ENCODE results near the gene ALX3. TPM values are rescaled to one million over a fixed set of nuclear protein-coding genes. Genes with fewer than 3 reads are reported as not detected.
"Not testable (repeated sequence)": the region's sequence is repeated elsewhere in the genome, so short reads cannot be mapped to it uniquely, and the experiment has no call there.

ALX3 gene
- total RNA-seq, 1 donor from 2014 or later, result not detected

- DNase-seq (ENCODE audit: low read depth in 2 of 2), result no peak
These were observed 19.2 kb upstream of the ALX3 start for GRCh38 chr1:110089561-110090275.

- no peak for DNase-seq (ENCODE audit: low read depth in 2 of 2)
These were observed 18.4 kb upstream of the ALX3 start for GRCh38 chr1:110088739-110089316.

- peak; percentile 65 to 78 for DNase-seq (ENCODE audit: low read depth in 2 of 2)
These were observed 17.6 kb upstream of the ALX3 start for GRCh38 chr1:110087812-110088738.

DNA sequence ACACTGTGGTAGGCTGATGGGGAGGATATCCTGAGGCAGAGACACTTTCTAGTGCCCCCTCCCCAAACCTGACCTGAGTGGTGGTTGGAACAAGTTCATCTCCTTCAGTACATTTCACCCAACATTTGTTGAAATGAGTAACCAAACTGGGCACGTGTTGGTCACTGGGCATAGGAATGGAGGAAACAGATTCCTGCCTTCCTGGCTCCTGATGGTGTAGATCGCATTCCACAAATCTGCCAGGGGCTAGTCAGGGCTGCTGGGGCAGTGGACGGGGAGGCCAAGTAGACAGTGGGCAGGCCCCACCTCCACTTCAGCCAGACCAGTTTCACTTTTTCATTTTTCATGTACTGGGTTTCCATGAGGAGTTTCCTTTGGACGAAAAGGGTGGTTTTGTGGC is 16.5 kb upstream of the ALX3 start:
- no peak for DNase-seq (ENCODE audit: low read depth in 2 of 2)

GRCh38 chr1:110085671-110086070 is 15.2 kb upstream of the ALX3 start:
- DNase-seq (ENCODE audit: low read depth in 2 of 2), result no peak

- peak; percentile 38 to 51 for DNase-seq (ENCODE audit: low read depth in 2 of 2)
These were observed 14.0 kb upstream of the ALX3 start for GRCh38 chr1:110084227-110085078.

DNA sequence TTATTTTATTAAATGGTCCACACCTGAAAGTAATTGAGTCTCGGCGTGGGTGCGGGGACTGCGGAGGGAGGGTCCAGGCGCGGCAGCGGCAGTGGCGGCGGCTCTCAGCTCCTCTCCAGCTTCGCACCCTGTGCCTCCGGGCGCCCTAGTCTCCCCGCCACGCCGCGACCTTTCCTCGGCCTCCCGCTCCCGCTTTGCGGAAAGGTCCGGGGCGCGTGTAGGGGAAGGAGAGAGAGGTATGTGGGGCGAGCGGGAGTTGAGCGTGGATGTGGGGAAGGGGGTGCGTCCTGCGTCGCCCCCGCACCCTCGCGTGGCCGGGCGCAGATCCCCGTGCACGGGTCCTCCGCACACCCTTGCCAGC is 13.4 kb upstream of the ALX3 start:
- no peak for DNase-seq (ENCODE audit: low read depth in 2 of 2)

DNA sequence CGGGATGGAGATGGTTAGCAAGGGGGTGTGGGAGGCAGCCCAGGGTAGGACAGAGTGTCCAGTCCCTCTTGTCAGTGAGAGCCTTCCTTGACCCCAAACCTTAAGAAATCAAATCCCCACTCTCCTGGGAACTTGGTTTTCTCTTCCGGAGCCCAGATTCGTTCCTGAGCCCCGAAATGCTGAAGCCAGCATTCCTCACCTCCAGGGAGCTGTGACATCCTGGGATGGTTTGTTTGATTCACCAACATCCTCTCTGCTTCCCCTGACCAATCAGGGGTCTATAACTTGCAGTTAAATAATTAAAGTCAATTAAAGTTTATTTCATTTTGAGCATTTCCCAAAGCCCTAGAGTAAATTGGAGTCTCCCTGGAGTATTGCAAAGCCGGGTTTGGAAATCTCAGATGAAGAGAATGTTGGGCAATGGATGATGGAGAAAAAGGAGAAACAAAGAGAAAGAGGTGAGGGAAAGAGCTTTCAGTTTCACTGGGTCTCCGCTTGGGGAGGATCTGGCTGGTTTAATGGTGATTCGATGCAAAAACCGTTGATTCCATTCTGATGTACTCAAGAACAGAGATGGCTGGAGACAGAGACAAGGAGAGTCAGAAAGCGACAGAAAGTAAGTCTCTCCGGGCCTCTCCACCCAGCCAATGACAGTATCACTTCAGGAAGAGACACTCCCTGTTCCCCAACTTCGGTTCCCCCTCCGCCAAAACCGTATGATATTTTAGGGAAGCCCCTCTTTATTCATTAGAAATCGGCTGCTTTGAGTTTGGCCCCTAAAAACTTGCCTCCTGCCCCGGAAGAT is 12.8 kb upstream of the ALX3 start:
- peak in 1 of 2 donors; percentile 12 for DNase-seq (ENCODE audit: low read depth in 2 of 2)

DNA sequence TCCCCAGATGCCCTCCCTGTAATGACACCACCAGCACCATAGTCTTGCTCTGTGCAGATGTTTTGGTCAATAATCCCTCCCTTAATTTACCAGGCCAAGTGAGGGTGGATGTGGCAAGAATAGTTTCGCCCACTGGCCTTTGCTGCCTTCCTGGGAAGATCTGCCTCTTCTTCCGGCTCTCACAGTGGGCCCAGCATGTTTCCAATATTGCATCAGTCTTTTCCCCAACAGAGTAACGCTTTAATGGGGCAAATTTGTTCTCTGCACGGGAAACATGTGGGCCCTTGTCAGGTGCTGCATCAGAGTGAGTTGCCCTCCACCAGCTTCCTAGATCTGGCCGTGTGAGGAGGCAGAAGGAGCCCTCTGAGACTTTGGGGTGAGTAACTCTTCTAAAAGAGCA is 12.0 kb upstream of the ALX3 start:
- no peak for DNase-seq (ENCODE audit: low read depth in 2 of 2)

- DNase-seq (ENCODE audit: low read depth in 2 of 2), result no peak
These were observed 10.6 kb upstream of the ALX3 start for GRCh38 chr1:110081061-110081460.

DNA sequence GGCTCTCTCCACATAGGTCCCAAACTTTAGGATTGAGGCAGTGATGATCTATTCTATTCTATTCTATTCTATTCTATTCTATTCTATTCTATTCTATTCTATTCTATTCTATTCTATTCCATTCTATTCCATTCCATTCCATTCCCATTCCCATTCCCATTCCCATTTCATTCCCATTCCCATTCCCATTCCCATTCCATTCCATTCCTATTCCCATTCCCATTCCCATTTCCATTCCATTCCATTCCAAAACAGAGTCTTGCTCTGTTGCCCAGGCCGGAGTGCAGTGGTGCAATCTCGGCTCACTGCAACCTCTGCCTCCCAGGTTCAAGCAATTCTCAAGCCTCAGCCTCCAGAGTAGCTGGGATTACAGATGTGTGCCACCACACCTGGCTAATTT is 9.5 kb upstream of the ALX3 start:
- DNase-seq (ENCODE audit: low read depth in 2 of 2), result not testable (repeated sequence)

DNA sequence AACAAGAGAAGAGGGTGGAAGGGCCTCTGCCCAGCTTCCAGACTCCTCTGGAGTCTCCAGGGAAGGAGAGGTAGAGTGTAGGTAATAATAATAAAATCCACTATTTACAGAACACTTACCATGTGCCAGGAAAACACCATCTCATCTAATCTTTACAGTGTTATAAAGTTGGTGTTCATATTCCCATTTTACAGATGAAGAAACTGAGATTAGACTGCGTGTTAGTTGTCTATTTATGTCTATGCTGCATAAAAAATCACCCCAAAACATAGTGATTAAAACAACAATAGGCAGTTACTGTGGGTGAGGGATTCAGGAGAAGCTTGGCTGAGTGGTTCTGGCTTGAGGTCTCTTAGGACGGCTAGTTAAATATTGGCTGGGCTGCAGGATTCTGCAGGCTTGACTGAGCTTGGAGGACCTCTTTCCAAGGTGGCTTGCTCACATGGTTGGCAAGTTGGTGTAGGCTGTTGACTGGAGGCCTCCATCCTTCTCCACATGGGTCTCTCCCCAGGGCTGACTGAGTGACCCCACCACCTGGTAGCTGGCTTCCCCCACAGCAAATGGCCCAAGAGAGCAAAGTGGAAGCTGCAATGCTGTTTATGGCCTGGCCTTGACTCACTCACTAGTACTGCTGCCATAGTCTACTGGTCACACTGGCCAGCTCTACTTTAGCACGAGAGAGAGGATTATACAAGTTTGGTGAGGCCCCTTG is 6.5 kb upstream of the ALX3 start:
- DNase-seq (ENCODE audit: low read depth in 2 of 2), result no peak

DNA sequence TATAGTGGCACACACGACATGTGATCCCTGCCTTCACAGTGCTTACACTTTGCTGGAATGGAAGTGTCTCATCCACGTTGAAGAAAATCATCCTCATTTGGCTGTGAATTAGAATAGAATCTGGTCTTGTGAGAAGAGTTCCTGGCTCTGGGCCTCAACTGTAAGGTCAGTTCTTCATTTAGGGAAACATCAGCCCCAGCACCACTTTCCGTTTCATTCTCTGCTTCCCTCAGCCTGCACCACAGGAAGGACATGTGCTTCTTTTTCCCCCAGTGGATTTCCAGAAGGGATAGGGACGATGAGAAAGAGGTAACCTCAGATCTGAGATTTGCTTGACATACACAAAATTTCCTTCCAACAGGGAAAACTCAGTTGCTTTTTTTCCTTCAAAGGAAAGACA is 3.7 kb upstream of the ALX3 start:
- DNase-seq (ENCODE audit: low read depth in 2 of 2), result no peak

DNA sequence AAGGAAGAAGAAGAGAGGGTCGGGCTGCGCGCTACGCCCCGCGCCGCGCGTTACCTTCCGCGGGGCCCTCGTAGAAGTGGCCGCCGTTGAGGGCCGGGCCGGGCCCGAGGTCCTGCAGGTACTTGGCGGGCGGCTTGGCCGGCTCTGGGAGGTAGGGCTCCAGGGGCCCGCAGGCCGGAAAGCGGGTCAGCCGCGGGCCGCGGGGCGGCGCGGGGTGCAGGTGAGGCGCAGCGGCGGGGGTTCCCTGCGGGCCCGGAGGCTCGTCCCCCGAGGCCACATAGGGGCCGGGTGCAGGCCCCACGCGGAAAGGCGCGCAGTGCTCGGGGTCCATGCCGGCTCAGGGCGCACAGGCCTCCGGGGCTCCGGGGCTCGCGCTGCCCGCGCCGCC is 196 bp downstream of the ALX3 start:
- no peak for DNase-seq (ENCODE audit: low read depth in 2 of 2)

- no peak for DNase-seq (ENCODE audit: low read depth in 2 of 2)
These were observed 829 bp downstream of the ALX3 start for GRCh38 chr1:110069404-110070281.

DNA sequence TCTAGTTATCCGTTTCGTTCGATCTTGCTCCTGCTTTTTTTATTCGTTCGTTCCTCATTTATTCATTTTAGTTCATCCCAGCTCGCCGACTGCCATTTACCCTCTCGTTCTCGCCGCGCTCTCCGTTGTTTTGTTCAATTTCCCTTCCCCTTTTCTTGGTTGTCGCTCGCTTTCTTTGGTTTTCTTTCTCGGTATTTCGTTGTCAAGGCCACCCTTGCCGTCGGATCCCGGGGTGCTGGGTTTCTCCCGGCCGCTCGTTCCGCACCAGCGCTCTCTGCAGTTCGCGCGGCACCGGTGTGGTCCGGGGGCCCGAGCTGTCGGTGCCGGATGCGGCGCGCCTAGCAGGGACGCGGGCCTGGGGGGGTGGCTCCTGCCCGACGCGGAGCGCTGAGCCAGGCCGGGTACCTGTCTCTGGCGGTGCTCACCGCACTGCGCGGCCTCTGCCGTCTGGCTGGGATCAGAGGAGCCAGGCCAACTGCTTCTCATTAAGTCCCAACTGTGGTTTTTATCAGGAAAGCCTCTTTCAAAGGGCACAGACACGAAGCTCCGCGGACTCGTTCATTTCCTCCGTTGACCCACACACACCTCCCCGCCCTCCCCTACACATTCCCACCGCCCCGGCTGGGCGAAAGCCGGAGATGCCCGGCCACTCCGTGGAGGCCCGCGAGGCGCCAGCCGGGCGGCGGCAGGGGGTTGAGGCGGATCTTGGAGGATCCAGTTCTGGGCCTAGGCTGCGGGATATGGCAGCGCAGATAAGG is 1.6 kb downstream of the ALX3 start:
- DNase-seq (ENCODE audit: low read depth in 2 of 2), result peak in 1 of 2 donors; percentile 15

- peak in 1 of 2 donors; percentile 16 for DNase-seq (ENCODE audit: low read depth in 2 of 2)
These were observed 2.4 kb downstream of the ALX3 start for GRCh38 chr1:110067893-110068645.

DNA sequence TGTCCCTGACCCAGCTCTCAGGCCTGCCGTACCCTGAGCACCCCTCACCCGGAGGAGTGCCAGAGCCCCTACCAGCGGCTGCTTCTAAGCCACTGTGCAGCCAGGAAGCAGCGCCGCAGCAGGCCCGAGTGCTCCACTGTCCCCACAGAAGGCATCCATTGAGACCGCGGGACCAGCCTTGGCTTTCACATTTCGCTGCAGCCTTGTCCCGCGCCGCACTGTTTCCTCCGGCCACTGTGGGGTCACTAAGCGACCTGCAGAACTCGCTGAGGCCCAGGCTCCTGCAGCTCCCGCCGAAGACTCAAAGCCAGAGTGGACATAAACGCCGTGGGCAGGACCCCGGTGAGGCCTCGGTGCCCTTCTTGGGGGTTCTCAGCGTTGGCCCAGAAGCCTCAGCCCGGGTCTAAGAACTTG is 3.0 kb downstream of the ALX3 start:
- no peak for DNase-seq (ENCODE audit: low read depth in 2 of 2)

Measured in lung microvascular endothelial cell (primary cell).